K562 (cell line): ENCODE results near the gene TFE3. TPM values are rescaled to one million over a fixed set of nuclear protein-coding genes. Genes with fewer than 3 reads are reported as not detected.

Experiments
- ATF1 ChIP-seq, 2 experiments: fragments of 450-650 bp in 1 of 2; IDR thresholded peaks; 2 replicates each; pipeline ENCODE4 v1.6.1; 2016; ENCODE audit warnings: missing compliant biosample characterization in 1 of 2, missing genetic modification characterization in 1 of 2
- ATF7 ChIP-seq: fragments of 450-650 bp; IDR thresholded peaks from 2 replicates; pipeline ENCODE4 v1.7.1; 2014; ENCODE audit warnings: mild to moderate bottlenecking, moderate library complexity
- CREB1 ChIP-seq, 2 experiments: sonication (generic) in 1 of 2; formaldehyde crosslinking in 1 of 2; IDR thresholded peaks; 2 replicates each; pipeline versions ENCODE4 v1.6.1 to v1.8.0; 2012 to 2022; ENCODE audit warnings: inconsistent platforms in 1 of 2, mild to moderate bottlenecking in 1 of 2, missing genetic modification reagents in 1 of 2, moderate library complexity in 1 of 2
- CREM ChIP-seq: IDR thresholded peaks from 2 replicates; pipeline ENCODE4 v1.6.1; 2014; ENCODE audit warnings: antibody characterized with exemption, low read depth
- JUND ChIP-seq, 2 experiments: IDR thresholded peaks; 2 replicates in 1 of 2; 3 replicates in 1 of 2; pipeline ENCODE4 v1.6.1; 2011; ENCODE audit warnings: borderline replicate concordance in 2 of 2, low read depth in 2 of 2, low read length in 2 of 2, improper control_type of control experiment in 1 of 2, missing biosample characterization in 1 of 2, missing genetic modification characterization in 1 of 2, missing genetic modification reagents in 1 of 2
- PHF21A ChIP-seq: fragments of 450-650 bp; IDR thresholded peaks from 2 replicates; pipeline ENCODE4 v1.6.1; 2017; ENCODE audit warnings: low read depth, borderline replicate concordance
- RBFOX2 ChIP-seq: fragments of 200-400 bp; formaldehyde crosslinking; IDR thresholded peaks from 2 replicates; pipeline ENCODE4 v1.6.1; 2017; ENCODE audit warnings: low read depth, mild to moderate bottlenecking, low read length, moderate library complexity
- ZNF76 ChIP-seq: fragments of 250-450 bp; sonication (Bioruptor Pico); IDR thresholded peaks from 2 replicates; pipeline ENCODE4 v1.4.0; 2020; ENCODE audit warnings: mild to moderate bottlenecking, moderate library complexity, borderline replicate concordance
- polyA plus RNA-seq, 8 experiments: library from polyadenylated mRNA; depleted of rRNA in 4 of 8; stranded (reverse) in 5 of 8; unstranded in 3 of 8; fragments of >200 nt; fragmentation: Nextera tagmentation in 2 of 8; fragmentation: Illumina TruSeq in 1 of 8; extraction: Ambion mirVana in 2 of 8; extraction: Trizol in 1 of 8; gene quantifications; 2 replicates each; pipeline versions ENCODE4 v1.2.1 to v1.2.3, GENCODE V29; 2011 to 2014; ENCODE audit warnings: inconsistent platforms in 1 of 8, missing spikeins in 1 of 8
- total RNA-seq, 7 experiments: library from RNA; depleted of rRNA in 6 of 7; stranded (reverse); fragments of >200 nt in 6 of 7; fragmentation: Illumina TruSeq in 2 of 7; extraction: Trizol in 2 of 7; gene quantifications; 2 replicates each; pipeline versions ENCODE4 v1.2.1 to v1.2.3, GENCODE V29; 2011 to 2021; ENCODE audit warnings: low replicate concordance in 1 of 7
- TF ChIP-seq, protein P1 (sequence below): fragments of 250-450 bp; sonication (Bioruptor Pico); IDR thresholded peaks from 2 replicates; pipeline ENCODE4 v1.5.0; 2021
- TF ChIP-seq, protein P2 (sequence below): fragments of 450-650 bp; IDR thresholded peaks from 2 replicates; pipeline ENCODE4 v1.6.1; 2014; ENCODE audit warnings: low read depth, mild to moderate bottlenecking, moderate library complexity, borderline replicate concordance

The TFE3 gene
- total and polyA plus RNA-seq, 9 of the 15 experiments (the other 6 are each of a cell fraction or from before 2014, with no cell fraction given), result 1.9 to 20.3 (median 11.9) TPM

DNA sequence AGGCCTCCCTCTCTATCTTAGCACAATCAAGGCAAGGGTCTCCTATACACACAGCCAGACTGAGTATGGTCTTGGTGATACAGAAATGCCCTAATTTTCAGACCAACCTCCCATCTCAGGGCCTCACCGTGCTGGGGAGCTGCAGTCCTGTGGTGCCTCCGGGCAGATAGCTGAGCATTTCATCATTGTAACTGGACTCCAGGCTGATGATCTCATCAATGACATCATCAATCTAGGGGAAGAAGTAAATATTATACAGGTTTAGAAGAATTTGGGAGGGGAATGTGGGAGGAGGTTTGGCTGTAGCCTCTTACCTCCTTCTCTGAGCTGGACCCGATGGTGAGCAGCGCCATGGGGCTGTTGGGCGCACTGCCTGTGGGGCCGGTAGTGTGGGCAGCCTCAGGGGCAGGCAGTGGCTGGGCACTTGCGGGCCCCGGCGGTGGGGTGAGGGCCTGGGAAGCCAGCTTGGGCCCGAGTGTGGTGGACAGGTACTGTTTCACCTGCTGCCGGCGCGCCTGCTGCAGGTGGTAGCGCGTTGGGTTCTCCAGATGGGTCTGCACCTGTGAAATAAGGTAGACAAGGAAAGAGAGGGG lies 5.2 kb downstream of the TFE3 start (continued):
- TF ChIP-seq, protein P1, sequence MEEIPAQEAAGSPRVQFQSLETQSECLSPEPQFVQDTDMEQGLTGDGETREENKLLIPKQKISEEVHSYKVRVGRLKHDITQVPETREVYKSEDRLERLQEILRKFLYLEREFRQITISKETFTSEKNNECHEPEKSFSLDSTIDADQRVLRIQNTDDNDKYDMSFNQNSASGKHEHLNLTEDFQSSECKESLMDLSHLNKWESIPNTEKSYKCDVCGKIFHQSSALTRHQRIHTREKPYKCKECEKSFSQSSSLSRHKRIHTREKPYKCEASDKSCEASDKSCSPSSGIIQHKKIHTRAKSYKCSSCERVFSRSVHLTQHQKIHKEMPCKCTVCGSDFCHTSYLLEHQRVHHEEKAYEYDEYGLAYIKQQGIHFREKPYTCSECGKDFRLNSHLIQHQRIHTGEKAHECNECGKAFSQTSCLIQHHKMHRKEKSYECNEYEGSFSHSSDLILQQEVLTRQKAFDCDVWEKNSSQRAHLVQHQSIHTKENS (CRISPR knock-in tag), result no peak
- TF ChIP-seq JUND (IDR thresholded peaks at IDR 0.05; ENCODE audit: borderline replicate concordance, low read depth, low read length) (peak; percentile 84), JUND (tag; IDR thresholded peaks at IDR 0.05; ENCODE audit: borderline replicate concordance, low read depth, low read length) (peak; percentile 88), PHF21A (no peak), CREB1 (IDR thresholded peaks at IDR 0.05) (peak; percentile 59; the same call in 1 of the 2 replicates), CREB1 (CRISPR knock-in tag; IDR thresholded peaks at IDR 0.05) (no peak; the same call in 1 of the 2 replicates), ATF7 (peak; percentile 94), ZNF76 (CRISPR knock-in tag) (no peak), ATF1 (CRISPR knock-in tag; IDR thresholded peaks at IDR 0.05) (no peak), ATF1 (tag; IDR thresholded peaks at IDR 0.05) (peak; percentile 80), CREM (peak; percentile 76), RBFOX2 (peak; percentile 33; the same call in 1 of the 2 replicates)
- TF ChIP-seq, protein P2, sequence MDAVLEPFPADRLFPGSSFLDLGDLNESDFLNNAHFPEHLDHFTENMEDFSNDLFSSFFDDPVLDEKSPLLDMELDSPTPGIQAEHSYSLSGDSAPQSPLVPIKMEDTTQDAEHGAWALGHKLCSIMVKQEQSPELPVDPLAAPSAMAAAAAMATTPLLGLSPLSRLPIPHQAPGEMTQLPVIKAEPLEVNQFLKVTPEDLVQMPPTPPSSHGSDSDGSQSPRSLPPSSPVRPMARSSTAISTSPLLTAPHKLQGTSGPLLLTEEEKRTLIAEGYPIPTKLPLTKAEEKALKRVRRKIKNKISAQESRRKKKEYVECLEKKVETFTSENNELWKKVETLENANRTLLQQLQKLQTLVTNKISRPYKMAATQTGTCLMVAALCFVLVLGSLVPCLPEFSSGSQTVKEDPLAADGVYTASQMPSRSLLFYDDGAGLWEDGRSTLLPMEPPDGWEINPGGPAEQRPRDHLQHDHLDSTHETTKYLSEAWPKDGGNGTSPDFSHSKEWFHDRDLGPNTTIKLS, result no peak
- TF ChIP-seq, all 486 proteins: peak for 9
